T-helper 2 cell treated with Interferon-gamma antibody and Interleukin-4, amounts not matched to agents 100 ng/mL and 5 ng/mL, for 36 hours (primary cell): Measurements from ENCODE around the gene IFIT1. TPM values are rescaled to one million over a fixed set of nuclear protein-coding genes. Genes with fewer than 3 reads are reported as not detected.
"Not testable (repeated sequence)": the region's sequence is repeated elsewhere in the genome, so short reads cannot be mapped to it uniquely, and the experiment has no call there.

Experiments
- intact Hi-C: fragments of 100-400 bp; cut with micrococcal nuclease; formaldehyde crosslinking; loops from one replicate; pipeline ENCODE4 v1.15.1; 2023
- total RNA-seq: library from RNA; stranded (reverse); gene quantifications from 2 replicates; pipeline ENCODE4 v1.2.3, GENCODE V29; 2022

The IFIT1 gene
- total RNA-seq = 3.4 and 3.5 TPM in 2 replicates

GRCh38 chr10:89391907-89392756 is at the start of gene IFIT1:
TSS of gene IFIT1 (plus strand) at chr10:89392623. CDS start at chr10:89392713, 90 bp downstream.
- intact Hi-C loops = loop anchor here (1.0 to 10.0 kb wide), 4 partner anchors 22 to 397 kb away; partner anchors contain the start of genes FAS, IFIT5 and KIF20B

- intact Hi-C loops = no loop called here
Measured at GRCh38 chr10:89343089-89343767, 49.2 kb upstream of the IFIT1 start.

- intact Hi-C loops = no loop called here
Measured at GRCh38 chr10:89344156-89344555, 48.3 kb upstream of the IFIT1 start.

GRCh38 chr10:89345367-89346000 is 46.9 kb upstream of the IFIT1 start:
- intact Hi-C loops = no loop called here

GRCh38 chr10:89346405-89347254 is 45.8 kb upstream of the IFIT1 start:
- intact Hi-C loops = no loop called here

- intact Hi-C loops = no loop called here
Measured at GRCh38 chr10:89347701-89348457, 44.5 kb upstream of the IFIT1 start.

- intact Hi-C loops = no loop called here
Measured at GRCh38 chr10:89348481-89348880, 43.9 kb upstream of the IFIT1 start.

GRCh38 chr10:89348975-89349374 is 43.4 kb upstream of the IFIT1 start:
- intact Hi-C loops = no loop called here

GRCh38 chr10:89350631-89351315 is 41.6 kb upstream of the IFIT1 start:
- intact Hi-C loops = not testable (repeated sequence)

GRCh38 chr10:89351412-89351779 is 41.0 kb upstream of the IFIT1 start:
- intact Hi-C loops = no loop called here

- intact Hi-C loops = no loop called here
Measured at GRCh38 chr10:89351780-89352597, 40.4 kb upstream of the IFIT1 start.

- intact Hi-C loops = no loop called here
Measured at GRCh38 chr10:89352802-89353201, 39.6 kb upstream of the IFIT1 start.

GRCh38 chr10:89355394-89355931 is 37.0 kb upstream of the IFIT1 start:
- intact Hi-C loops = no loop called here

- intact Hi-C loops = no loop called here
Measured at GRCh38 chr10:89357096-89357495, 35.3 kb upstream of the IFIT1 start.

GRCh38 chr10:89357975-89358374 is 34.4 kb upstream of the IFIT1 start:
- intact Hi-C loops = no loop called here

GRCh38 chr10:89360157-89360556 is 32.3 kb upstream of the IFIT1 start:
- intact Hi-C loops = no loop called here

- intact Hi-C loops = no loop called here
Measured at GRCh38 chr10:89362929-89363328, 29.5 kb upstream of the IFIT1 start.

GRCh38 chr10:89363729-89364442 is 28.5 kb upstream of the IFIT1 start:
- intact Hi-C loops = no loop called here
